NT2/D1 (cell line): Measurements from ENCODE around the gene ZMYND15.

Experiments used
- SUZ12 ChIP-seq: IDR thresholded peaks from 2 replicates; pipeline ENCODE4 v1.6.1; 2011; ENCODE audit not compliant: insufficient read length, insufficient read depth; ENCODE audit errors: extremely low read depth
- YY1 ChIP-seq: IDR thresholded peaks from 2 replicates; pipeline ENCODE4 v1.6.1; 2011; ENCODE audit not compliant: insufficient read length, insufficient read depth
- ZNF274 ChIP-seq: IDR thresholded peaks from 2 replicates; pipeline ENCODE4 v1.6.1; 2011; ENCODE audit warnings: mild to moderate bottlenecking, low read depth, low read length

GRCh38 chr17:4743216-4743615, 3.6 kb downstream of the ZMYND15 start:
- TF ChIP-seq YY1, result no peak
- TF ChIP-seq SUZ12, result no peak
- TF ChIP-seq ZNF274, result no peak
